NCI-H748 treated with DMSO at 0.1 percent for 48 hours (cell line): ENCODE measurements around the gene FOXD4L1.
"Not testable (repeated sequence)": the region's sequence is repeated elsewhere in the genome, so short reads cannot be mapped to it uniquely, and the experiment has no call there.

Experiments used
- DNase-seq: peaks from one replicate; lab custom pipeline; 2025; lab: John Stamatoyannopoulos, UW

FOXD4L1 gene

DNA sequence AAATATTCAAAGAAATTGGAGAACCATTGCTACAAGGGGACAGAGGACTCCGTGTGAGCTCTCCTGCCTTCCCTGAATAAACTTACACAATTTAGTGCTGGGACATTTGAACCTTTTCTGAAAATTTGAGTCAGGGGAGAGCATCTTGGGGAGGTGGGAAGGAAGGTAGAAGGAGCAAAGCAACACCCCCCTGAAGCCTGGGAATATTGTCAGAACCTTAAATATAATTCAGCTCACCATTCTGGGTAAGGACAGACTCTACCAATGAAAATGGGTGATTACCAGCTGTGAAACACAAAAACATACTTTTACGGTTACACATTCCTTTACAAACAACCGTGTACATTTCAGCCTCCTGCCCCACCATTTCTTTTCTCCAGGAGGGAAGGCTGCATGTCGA lies at the start of gene FOXD4L1:
Gene FOXD4L1 (plus strand): TSS at position 301 of the 400 bp plus-strand sequence. CDS start 592 bp downstream, outside the sequence.
- DNase-seq, result not testable (repeated sequence)

GRCh38 chr2:113465770-113466169 lies 32.7 kb upstream of the FOXD4L1 start:
- DNase-seq, result not testable (repeated sequence)

- DNase-seq, result not testable (repeated sequence)
These were observed 21.6 kb upstream of the FOXD4L1 start for GRCh38 chr2:113476688-113477368.

- DNase-seq, result not testable (repeated sequence)
These were observed 1.9 kb upstream of the FOXD4L1 start for GRCh38 chr2:113496527-113496926.

DNA sequence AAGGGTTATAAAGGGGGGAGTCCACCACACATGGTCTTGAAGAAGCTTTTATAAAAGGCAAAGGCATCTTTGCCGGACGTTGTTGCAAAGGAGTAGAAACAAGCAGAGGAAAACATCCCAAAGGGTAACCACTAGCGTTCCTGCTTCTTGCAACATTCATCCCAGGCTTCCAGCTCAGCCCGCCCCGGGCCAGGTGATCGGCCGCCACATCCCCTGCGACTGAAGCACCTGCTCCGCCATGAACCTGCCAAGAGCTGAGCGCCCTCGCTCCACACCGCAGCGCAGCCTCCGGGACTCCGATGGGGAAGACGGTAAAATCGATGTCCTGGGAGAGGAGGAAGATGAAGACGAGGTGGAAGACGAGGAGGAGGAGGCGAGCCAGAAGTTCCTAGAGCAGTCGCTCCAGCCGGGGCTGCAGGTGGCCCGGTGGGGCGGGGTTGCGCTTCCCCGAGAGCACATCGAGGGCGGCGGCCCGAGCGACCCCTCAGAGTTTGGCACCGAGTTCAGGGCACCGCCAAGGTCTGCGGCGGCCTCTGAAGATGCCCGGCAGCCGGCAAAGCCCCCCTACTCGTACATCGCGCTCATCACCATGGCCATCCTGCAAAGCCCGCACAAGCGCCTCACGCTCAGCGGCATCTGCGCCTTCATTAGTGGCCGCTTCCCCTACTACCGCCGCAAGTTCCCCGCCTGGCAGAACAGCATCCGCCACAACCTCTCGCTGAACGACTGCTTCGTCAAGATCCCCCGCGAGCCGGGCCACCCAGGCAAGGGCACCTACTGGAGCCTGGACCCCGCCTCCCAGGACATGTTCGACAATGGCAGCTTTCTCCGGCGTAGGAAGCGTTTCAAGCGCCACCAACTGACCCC lies 787 bp downstream of the FOXD4L1 start:
- DNase-seq, result not testable (repeated sequence)

DNA sequence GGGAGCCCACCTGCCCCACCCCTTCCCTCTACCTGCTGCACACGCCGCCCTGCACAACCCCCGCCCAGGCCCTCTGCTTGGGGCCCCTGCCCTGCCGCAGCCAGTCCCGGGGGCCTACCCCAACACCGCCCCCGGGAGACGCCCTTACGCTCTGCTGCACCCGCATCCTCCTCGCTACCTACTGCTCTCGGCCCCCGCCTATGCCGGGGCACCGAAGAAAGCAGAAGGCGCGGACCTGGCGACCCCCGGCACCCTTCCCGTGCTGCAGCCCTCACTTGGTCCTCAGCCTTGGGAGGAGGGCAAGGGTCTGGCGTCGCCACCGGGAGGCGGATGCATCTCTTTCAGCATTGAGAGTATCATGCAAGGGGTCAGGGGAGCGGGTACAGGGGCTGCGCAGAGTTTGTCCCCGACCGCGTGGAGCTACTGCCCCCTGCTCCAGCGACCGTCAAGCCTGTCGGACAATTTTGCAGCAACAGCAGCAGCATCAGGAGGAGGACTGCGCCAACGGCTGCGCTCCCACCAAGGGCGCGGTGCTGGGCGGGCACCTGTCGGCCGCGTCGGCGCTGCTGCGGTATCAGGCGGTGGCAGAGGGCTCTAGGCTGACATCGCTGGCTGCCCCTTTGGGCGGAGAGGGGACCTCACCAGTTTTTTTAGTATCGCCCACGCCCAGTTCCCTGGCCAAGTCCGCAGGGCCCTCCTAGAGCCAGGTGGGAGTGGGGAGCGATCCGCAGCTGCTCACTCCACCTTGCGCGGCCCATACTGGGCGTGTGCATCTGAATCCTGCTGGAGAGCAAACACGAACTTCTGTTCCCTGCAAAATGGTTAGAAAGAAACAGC lies 1.6 kb downstream of the FOXD4L1 start:
- DNase-seq, result not testable (repeated sequence)

DNA sequence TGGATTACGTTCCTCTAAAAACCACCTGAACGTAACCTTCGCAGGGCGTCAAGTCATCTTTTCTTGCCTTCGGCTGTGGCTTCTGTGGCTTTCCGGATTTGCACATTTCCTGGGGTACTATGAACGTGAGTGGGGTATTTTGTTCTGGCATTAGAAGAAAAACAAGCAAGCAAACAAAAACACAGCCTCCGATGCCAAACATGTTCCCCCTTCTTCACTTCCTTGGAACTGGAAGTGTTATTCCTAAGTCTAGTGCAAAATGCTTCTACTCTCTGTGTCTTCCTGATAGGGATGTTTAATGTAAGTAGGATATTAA lies 2.2 kb downstream of the FOXD4L1 start:
- DNase-seq, result not testable (repeated sequence)

DNA sequence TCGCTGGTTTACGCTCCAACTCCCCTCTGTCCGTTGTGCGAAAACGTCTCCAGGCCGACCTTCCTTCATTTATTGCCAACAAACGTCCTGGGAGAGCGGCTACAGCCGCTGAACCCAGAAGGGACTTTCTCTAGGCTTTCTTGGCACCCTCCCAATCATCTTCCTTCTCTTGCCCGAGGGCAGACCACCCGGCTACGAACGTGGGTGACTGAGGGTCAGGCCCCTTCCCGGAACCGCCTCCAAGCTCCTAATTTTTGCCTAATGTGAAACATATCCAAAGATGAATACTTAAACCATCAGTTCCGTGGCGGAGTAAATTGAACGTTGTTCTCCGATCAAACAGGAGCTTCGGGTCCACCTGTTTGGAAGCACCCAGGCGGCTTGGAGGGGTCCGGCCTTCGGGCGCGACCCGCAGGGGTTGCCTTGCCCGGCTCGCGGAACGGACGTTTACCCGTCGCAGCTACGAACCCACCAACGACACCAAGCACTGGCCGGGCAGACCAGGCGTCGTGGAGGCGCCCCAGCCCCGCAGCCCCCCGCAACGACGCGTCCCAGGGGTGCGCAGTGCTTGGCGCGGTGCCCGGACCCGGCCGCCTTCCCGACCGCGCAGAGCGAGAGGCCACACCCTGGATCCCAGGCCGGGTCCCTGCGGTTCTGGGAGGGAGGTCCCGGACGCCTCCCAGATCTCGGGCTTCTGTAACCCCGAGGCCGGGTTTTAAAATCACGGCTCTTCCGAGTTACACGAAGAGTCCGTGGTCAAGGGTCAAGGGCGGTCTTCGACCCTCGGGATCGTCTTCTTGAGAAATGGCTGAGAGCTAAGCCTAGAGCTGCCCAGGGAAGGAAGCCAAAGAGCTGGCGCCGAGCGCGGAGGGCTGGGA lies 4.0 kb downstream of the FOXD4L1 start:
- not testable (repeated sequence) for DNase-seq

DNA sequence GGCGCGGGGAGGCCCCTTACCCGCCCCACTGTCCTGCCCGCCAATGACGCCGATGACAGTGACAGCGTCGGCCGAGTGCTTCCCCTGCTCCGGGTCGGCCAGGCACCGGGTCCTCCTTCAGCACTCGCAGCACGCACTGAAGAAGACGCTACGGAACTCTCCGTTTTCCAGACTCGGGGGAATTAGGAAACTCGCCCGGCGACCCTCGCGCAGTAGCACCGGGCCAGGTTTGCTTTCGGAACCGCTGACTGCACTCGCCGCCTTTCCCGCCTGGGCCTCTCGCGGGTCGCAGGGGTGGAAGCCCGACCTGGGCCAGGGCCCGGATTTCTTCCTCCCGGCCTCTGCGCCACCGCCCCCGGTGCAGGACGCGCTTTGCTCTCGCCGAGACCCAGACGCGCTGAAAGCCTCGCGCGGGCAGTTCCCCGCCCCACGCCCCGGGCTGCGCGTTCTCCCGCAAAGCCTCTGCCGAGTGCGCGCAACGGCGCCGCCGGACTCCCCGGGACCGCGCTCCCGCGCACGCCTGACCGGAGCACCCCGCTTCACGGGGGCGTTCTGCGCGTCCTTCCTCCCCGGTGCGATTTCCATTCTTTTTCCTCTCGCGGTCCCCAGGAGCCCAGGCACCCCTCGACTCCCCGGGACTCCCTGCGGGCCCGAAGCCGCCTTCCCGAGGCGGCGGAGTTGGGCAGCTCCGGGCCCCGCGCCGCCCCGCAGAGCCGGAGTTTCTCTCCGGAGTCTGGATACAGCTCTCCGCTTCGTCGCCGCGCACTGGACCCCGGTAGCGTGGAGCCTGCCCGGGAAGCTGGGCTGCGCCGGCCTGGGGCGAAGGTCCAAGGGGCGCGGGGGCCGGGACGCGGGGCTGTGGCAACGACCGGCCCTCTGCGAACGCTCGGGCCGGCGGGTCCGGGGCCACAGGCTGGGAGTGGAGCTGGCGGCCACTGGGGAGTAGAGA lies 4.9 kb downstream of the FOXD4L1 start:
- DNase-seq, result not testable (repeated sequence)

DNA sequence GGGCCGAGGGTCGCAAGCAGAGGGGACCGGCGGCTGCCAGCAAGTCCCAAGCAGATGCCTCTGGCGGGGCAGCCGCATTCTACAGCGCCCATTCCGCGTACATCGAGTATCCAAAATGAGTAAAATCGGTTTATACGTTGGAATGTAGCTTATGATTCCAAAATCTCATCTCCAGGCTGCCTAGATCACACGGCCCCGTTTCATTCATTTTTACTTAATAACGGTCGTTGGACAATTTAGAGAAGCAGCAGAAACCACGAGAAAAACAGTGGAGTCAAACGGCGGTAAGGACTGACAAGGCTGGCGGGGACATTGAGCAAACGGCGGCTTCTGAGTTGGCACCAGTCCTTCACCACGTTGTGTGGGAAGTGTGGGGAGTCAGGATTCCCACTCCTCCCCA lies 5.6 kb downstream of the FOXD4L1 start:
- not testable (repeated sequence) for DNase-seq

DNA sequence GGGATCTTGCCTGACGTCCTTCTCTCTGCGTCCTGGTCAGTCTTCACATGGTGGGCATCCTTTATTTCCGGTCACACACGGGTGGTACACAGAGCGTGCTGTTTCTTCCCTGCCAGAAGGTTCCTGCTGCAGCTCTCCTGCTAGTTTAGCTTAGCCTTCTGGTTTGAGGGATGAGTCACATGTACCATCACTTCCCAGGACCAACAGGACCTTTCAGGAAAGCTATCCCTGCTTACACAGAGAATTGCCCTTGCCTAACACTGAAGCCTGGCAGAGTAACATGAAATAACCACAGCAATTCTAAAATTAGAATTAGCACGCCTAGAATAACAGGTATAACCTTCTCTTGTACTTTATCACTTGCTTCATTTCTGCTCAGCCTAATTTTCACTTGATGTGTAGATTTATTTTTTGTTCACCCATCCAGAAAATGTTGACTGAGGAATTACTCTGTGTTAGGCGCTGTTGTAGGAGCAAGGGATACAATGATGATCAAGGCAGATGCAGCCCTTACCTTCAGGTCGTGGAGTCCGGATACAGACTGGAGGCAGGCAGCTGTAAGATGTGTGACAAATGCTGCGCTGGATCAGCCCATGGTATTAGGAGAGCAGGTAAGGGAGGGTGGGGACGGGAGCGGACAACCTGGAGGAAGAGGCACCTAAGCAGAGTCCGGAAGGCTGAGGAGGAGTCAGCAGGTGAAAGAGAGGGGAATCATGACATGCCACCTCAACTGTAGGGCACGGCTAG lies 9.1 kb downstream of the FOXD4L1 start:
- not testable (repeated sequence) for DNase-seq

DNA sequence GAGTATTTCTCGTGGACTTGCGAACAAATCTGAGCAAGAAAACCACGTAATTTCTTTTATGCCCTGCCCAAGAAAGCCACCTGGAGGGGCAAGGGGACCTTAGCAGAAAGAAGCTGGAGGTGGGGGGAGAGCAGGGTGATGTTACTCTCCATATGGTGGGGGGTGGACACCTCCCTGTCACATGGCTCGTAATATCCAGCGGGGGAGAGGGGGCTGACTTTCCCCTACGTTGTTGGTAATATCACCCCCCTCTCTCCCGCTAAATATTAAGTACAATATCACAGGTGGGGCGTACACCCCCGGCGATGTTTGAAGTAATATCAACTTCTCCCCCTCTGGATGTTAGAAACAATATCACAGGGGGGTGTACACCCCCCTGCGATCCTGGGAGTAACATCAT lies 9.7 kb downstream of the FOXD4L1 start:
- DNase-seq, result not testable (repeated sequence)

DNA sequence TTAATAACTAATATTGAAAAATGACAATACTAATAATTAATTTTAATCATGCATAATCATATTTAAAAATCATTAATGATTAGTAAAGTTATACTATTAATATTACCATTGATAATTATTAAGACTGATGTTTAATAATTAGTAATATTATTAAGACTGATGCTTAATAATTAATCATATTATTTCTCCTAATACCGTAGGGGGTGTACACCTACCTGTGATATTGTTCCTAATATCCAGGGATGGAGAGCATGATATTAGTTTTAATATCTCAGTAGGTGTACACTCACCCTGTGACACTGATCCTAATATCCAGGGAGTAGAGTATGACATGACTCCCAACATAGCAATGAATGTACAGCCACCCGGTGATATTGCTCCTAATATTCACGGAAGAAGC lies 12.4 kb downstream of the FOXD4L1 start:
- not testable (repeated sequence) for DNase-seq

DNA sequence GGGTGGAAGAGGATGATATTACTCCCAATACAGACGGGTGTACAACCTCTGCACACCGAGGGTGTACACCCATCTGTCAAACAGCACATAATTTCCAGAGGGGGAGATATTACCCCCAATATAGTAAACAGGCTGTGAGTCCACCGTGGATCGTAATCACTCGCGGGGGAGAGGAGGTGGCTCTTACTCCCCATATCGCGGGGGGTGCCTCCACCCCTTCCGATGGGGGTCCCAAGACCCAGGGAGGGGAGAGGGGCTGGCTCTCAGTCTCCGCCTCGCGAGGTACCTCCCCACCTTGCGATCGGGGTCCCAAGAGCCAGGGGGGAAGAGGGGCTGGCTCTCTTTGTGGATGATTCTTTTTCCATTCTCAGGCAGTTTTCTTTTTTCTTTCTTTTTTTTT lies 13.4 kb downstream of the FOXD4L1 start:
- DNase-seq, result not testable (repeated sequence)

DNA sequence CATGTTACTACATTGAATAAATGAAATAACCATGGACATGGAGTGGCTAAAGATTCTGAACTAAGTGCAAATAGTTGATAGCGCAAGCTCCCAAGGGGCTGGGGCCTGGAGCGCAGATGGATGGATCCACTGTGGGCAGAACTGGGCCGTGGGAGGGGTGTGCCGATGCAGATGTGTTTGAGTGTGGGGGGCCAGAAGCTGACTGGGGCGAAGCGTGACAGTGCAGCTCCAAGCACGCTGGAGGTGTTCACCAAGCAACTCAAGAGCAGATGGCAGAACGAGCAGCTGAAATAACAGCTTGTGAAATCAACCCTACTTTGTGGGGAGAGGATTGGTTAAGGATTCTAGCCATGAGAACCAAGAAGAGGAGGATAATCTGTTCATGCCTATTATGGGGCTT lies 17.0 kb downstream of the FOXD4L1 start:
- DNase-seq, result not testable (repeated sequence)

DNA sequence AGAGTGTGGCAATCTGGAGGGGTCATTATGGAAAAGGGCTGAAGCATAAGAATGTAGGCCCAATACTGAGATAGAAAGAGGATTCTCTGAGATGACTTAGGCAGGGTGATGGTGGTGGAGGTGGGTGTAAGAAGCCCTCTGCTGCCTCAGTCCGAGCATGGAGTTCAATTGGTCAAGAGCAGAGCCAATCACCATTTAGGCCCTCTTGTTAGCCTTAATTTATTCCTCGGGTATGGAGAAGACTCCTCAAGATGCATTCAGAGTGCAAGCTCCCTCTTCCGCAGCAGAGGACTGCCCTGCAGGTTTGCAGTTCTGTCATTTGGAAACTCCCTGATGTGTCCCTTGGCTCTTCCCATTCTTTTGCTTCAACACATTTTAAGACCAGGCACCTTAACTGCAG lies 17.5 kb downstream of the FOXD4L1 start:
- not testable (repeated sequence) for DNase-seq

DNA sequence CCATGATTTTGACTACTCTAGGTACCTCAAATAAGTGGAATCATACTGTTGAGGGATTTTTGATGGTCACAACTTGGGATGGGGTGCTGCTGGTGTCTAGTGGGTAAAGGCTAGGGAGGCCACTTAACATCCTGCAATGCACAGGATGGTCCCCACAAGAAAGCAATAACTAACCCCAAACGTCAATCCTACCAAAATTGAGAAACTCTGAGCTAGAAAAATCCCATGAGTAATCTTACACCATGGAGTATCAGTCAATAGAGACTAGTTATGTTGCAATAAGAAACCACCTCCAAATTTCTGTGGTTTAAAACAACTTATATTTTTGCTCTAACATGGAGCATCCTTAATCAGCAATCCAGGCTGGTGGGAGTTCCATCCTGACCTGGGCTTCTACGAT lies 18.6 kb downstream of the FOXD4L1 start:
- DNase-seq, result not testable (repeated sequence)

DNA sequence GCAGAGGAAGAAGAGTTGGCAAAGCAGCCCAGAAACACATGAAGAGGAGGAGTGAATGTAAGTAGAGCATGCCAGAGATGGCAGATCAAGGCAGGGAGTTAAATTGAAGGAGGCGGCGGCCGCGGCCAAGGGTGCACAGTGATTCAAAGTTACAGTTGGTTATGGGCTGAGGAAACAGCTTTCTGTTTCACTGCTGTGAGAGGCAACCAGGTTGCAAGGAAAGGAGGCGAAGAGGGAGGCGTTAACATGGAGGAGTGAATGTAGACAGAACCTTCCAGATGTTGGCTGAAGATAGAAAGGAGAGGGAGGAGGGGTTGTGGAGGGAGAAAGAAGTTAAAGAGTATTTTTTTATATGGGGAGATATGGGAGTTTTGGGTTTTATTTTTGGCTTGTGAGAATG lies 22.4 kb downstream of the FOXD4L1 start:
- not testable (repeated sequence) for DNase-seq

DNA sequence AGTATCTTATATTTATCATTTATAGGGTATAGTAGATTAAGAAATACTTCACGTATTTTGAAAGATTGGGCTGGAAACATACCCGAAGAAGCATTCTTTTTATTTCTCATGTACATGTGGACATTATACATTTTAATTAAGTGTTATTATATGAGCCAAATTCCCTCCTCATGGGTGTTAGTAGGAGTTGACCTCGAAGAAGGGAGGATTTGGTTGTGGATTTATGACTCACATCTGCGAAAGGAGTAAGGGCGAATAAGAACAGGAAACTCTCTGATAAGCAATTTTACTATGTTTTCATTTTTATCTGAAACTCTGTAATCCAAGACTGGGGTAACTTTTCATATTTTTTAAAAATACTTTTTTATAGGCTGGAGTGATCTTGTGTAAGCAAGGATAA lies 23.0 kb downstream of the FOXD4L1 start:
- DNase-seq, result not testable (repeated sequence)
